Neural crest cell (in vitro differentiated cells): Measurements from ENCODE around the gene HSD3B2. TPM values are rescaled to one million over a fixed set of nuclear protein-coding genes. Genes with fewer than 3 reads are reported as not detected.

Experiments used
- DNase-seq: peaks from one replicate; pipeline ENCODE4 v3.0.0; 2021; ENCODE audit warnings: low read depth, mixed read lengths, low spot score
- H3K27ac Mint-ChIP-seq: one replicate; pipeline ENCODE4 v1.8.0; 2021; ENCODE audit warnings: mild to moderate bottlenecking, mixed read lengths; ENCODE audit not compliant: unreplicated experiment
- H3K27me3 Mint-ChIP-seq: 2 replicates; pipeline ENCODE4 v1.8.0; 2021; ENCODE audit warnings: low read depth, mild to moderate bottlenecking, mixed read lengths
- H3K36me3 Mint-ChIP-seq: 2 replicates; pipeline ENCODE4 v1.8.0; 2021; ENCODE audit warnings: low read depth, mild to moderate bottlenecking, mixed read lengths
- H3K4me1 Mint-ChIP-seq: 2 replicates; pipeline ENCODE4 v1.8.0; 2021; ENCODE audit warnings: mixed read lengths
- H3K4me3 Mint-ChIP-seq: one replicate; pipeline ENCODE4 v1.8.0; 2021; ENCODE audit warnings: mild to moderate bottlenecking, mixed read lengths
- H3K9me3 Mint-ChIP-seq: 2 replicates; pipeline ENCODE4 v1.8.0; 2021; ENCODE audit warnings: mixed read lengths
- CTCF ChIP-seq: fragments of 200-600 bp; sonication (generic); conservative IDR thresholded peaks from 2 replicates; pipeline ENCODE4 v1.5.0; 2021; ENCODE audit warnings: antibody characterized with exemption, mild to moderate bottlenecking
- total RNA-seq: library from RNA; stranded (reverse); gene quantifications from 2 replicates; pipeline ENCODE4 v1.2.1, GENCODE V29; 2021

HSD3B2 gene
- total RNA-seq, 1 donor from 2014 or later, result not detected

GRCh38 chr1:119470958-119471357, 56.0 kb downstream of the HSD3B2 start:
- no peaks in the 10 kb centered on the region for H3K9me3 Mint-ChIP-seq
- H3K4me1 Mint-ChIP-seq, result peaks cover 2% of the 10 kb centered on the region
- H3K27ac Mint-ChIP-seq, result no peak overlapping the region
- no peak for DNase-seq
- no peaks in the 10 kb centered on the region for H3K36me3 Mint-ChIP-seq
- peaks cover 2% of the 10 kb centered on the region for H3K27me3 Mint-ChIP-seq
- no peak for TF ChIP-seq CTCF
- no peak overlapping the region for H3K4me3 Mint-ChIP-seq

GRCh38 chr1:119471566-119471965, 56.6 kb downstream of the HSD3B2 start:
- H3K27me3 Mint-ChIP-seq, result peaks cover 2% of the 10 kb centered on the region
- H3K9me3 Mint-ChIP-seq, result no peaks in the 10 kb centered on the region
- TF ChIP-seq CTCF, result no peak
- DNase-seq, result no peak
- peaks cover 4% of the 10 kb centered on the region for H3K4me1 Mint-ChIP-seq
- no peak overlapping the region for H3K27ac Mint-ChIP-seq
- H3K4me3 Mint-ChIP-seq, result no peak overlapping the region
- H3K36me3 Mint-ChIP-seq, result no peaks in the 10 kb centered on the region

GRCh38 chr1:119472080-119472818, 57.3 kb downstream of the HSD3B2 start:
- Mint-ChIP-seq H3K36me3 (no peaks in the 10 kb centered on the region), H3K27me3 (peaks cover 2% of the 10 kb centered on the region), H3K27ac (peak overlapping the region; percentile 53), H3K4me1 (peaks cover 4% of the 10 kb centered on the region), H3K4me3 (no peak overlapping the region), H3K9me3 (no peaks in the 10 kb centered on the region)
- TF ChIP-seq CTCF, result no peak
- DNase-seq, result no peak

Other genes with a start within 250 kb of the HSD3B2 start
- gene HAO2, start 46.4 kb upstream of the HSD3B2 start, total RNA-seq, result not detected in 2 replicates
- not detected in 2 replicates for gene HSD3B1, start 92.1 kb downstream of the HSD3B2 start, total RNA-seq
- gene ZNF697, start 233.1 kb downstream of the HSD3B2 start, total RNA-seq, result 18.6 and 19.5 TPM in 2 replicates